Myometrial cell (primary cell): ENCODE results near the gene PCIF1. TPM values are rescaled to one million over a fixed set of nuclear protein-coding genes. Genes with fewer than 3 reads are reported as not detected.

Experiments
- total RNA-seq: library from RNA; depleted of rRNA; stranded (reverse); fragments of >200 nt; gene quantifications from 2 replicates; pipeline ENCODE4 v1.2.3, GENCODE V29; 2015

The PCIF1 gene
- total RNA-seq, result 13.8 and 31.7 TPM in 2 replicates

DNA sequence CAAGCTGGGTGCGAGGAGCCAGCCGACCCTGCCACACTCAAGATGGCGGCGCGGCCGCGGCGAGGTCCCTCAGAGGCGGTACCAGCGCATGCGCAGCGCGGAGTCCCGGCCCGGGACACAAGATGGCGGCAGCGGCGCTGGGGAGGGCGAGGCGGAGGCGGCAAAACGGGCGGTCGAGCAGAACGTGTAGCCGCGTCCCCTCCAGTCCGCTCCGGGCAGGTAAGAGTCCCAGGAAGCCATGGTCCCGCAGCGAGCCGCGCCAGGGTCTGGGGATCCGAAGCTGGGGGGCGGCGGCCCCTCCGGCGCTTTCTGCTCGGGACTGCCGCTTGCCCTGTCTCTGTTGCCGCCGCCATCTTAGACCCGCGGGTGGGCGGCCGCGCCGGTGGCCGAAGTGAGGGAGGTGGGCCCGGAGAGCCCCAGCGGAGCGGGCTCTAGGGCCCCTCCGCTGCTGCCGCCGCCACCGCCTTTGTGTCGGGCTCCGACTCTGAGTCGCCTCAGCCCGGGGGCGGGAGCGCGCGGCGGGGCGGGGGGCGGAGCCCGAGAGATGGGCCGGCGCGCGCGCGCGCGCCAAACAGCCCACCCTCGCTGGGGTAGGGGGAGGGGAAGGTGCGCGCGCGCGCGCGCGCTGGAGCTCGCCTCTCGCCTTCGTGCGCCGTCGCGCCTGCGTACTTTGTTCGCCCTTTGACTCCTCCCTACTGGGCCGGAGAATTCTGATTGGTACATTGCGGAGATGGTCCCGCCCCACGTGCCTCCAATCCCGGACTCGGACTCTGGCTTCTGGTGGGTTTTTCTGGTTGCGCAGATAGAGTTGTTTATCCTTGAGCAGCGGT, at the start of gene PCIF1:
Gene PCIF1, plus strand, starts transcription at position 98 of the 830 bp plus-strand sequence. CDS start 4,317 bp downstream, outside the sequence.

DNA sequence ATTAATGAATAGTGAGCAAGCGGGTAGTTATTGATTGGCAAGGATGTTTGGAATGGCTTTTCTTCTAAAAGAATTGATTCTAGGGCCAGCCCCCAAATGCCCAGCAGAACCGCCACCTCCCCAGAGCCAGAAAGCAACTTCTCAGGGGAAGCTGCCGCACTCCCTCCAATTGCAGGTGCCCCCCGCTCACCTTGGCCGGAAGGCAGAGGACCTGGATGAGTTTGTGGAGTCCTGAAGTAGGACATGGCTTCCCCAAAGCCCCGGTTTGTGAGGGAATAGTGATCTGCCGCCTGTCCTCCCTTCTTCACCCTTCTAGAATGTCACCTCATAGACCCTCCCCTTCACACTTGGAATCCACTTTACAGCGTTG, 47.2 kb upstream of the PCIF1 start, which contains the start of gene SPATA25:
Gene SPATA25, minus strand, starts transcription at position 277 of the 370 bp plus-strand sequence. Its CDS starts 32 bp downstream, at position 245.

DNA sequence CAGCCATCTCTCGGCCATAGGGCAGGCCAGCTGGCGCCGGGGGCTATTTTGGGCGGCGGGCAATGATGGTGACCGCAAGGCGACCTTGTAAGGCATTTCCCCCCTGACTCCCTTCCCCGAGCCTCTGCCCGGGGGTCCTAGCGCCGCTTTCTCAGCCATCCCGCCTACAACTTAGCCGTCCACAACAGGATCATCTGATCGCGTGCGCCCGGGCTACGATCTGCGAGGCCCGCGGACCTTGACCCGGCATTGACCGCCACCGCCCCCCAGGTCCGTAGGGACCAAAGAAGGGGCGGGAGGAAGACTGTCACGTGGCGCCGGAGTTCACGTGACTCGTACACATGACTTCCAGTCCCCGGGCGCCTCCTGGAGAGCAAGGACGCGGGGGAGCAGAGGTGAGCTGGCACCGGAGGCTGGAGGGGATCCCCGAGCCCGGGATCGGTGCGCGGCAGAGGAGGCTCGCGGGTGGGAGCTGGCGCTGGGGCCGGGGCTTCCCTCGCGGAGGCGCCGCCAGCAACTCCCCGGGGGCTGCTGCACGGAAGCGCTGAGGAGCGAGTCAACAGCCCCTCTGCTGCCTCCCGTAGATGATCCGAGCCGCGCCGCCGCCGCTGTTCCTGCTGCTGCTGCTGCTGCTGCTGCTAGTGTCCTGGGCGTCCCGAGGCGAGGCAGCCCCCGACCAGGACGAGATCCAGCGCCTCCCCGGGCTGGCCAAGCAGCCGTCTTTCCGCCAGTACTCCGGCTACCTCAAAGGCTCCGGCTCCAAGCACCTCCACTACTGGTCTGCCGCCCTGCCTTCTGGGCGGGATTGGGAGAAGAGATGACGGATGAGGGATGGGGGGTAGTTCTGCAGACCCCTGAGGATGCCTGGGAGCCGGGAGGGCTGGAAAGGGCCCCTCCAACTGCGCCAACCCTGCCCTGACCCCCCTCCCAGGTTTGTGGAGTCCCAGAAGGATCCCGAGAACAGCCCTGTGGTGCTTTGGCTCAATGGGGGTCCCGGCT, 43.2 kb upstream of the PCIF1 start, which contains the start of the genes CTSA and NEURL2:
Gene CTSA, plus strand, starts transcription at position 351 of the 999 bp plus-strand sequence. Its CDS starts 234 bp downstream, at position 585.
Gene NEURL2, minus strand, starts transcription at position 224 of the 999 bp plus-strand sequence. Its CDS starts 217 bp downstream, at position 7.

DNA sequence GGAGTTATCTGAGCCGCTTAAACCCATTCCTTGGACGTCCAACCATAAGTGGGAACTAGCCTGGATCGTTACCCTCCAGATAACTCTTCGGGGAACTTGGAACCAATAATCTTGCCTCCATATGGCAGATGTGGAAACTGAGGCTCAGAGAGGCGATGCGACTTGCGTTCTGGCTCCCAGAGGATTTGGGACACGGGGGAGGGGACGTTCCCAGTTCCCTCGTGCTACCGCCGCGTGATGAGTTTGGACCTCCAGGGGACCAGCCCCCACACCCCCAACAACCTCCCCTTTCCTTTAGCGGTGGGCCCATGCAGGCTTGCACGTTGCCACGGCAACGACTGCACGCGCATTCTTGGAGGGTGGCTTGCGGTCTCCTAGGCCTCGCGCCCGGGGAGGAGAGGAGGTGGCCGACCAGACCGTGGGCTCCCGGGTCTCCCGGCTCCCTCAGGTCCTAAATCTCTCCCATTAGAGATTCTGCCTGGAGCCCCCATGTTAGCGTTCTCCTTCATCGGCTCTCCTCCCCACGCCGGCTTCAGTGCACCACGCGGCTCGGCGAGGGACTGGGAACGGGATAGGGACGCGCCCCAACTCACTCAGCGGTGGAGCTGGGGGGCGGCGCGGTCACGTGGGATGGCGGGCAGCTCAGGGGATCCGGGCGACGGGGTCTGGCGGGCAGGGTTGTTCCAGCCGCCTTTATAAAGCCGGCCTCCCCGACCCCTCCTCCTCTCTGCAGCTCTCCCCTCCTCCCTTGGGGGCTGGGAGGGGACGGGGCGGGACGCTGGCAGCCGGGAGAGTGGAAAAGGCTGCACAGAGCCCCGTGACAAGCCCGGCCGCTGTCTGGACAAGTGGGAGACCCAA, 22.8 kb upstream of the PCIF1 start, which contains the start of gene PLTP:
Gene PLTP, minus strand, starts transcription at position 670 of the 858 bp plus-strand sequence. CDS start 703 bp downstream, outside the sequence.

DNA sequence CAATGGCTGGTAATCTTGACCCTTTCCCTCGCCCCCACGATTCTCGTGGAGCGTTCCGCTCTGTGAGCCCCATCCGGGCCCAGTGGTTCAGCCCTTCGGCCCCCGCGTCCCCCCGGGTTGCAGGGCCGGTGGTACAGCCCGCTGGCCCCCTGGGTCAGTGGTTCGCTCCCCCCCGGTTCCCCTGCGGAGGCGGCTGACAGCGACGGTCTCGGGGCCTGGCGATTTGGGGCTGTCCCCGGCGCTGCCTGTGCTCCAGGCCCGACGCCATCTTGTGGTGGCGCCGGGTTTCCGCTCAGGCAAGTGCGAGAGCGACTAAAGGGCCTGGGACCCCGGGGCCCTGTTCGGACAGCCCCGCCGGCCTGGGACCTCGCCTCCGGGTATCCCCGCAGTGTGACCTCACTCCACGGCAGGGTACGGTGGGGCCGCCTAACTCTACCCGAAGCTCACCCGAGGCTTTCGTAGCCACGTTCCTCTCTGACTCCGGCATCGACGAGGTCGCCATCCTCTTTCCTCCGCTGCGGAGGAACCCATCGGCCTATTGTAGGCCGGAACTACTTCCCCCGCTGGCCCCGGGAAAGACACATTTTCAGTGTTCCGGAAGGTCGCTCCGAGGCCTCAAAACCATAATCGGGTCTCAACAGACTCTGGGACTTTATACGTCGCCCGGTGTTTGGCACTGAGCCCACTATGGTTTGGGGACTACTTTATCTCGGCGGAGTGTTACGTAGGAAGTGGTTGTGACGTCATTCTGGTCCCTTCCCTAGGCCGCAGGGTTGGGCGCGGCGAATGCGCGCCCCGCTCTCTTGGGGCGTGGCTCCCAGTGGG, 37.4 kb downstream of the PCIF1 start, which contains the start of gene ZNF335:
Gene ZNF335, minus strand, starts transcription at position 529 of the 825 bp plus-strand sequence. CDS start 793 bp downstream, outside the sequence.

Other genes starting within 250 kb of the PCIF1 start
- gene WFDC13, start 232.6 kb upstream of the PCIF1 start, total RNA-seq, result not detected in 2 replicates
- gene WFDC10B, start 229.7 kb upstream of the PCIF1 start, total RNA-seq, result not detected in 2 replicates
- not detected in 2 replicates for gene SPINT4, start 212.3 kb upstream of the PCIF1 start, total RNA-seq
- 0.89 and 5.8 TPM in 2 replicates for gene WFDC3, start 142.8 kb upstream of the PCIF1 start, total RNA-seq
- gene DNTTIP1, start 142.7 kb upstream of the PCIF1 start, total RNA-seq, result 28.5 and 34.6 TPM in 2 replicates
- 85.6 and 91.8 TPM in 2 replicates for gene UBE2C, start 122.0 kb upstream of the PCIF1 start, total RNA-seq
- not detected in 2 replicates for gene TNNC2, start 107.4 kb upstream of the PCIF1 start, total RNA-seq
- 69.8 and 73.5 TPM in 2 replicates for gene SNX21, start 100.9 kb upstream of the PCIF1 start, total RNA-seq
- 58.3 and 71.8 TPM in 2 replicates for gene ACOT8, start 77.3 kb upstream of the PCIF1 start, total RNA-seq
- gene ZSWIM3, start 77.1 kb upstream of the PCIF1 start, total RNA-seq, result 2.6 and 5.1 TPM in 2 replicates
- gene ZSWIM1, start 53.5 kb upstream of the PCIF1 start, total RNA-seq, result 7.8 and 12.2 TPM in 2 replicates
- gene SPATA25, start 47.1 kb upstream of the PCIF1 start, total RNA-seq, result not detected in 2 replicates
- gene NEURL2, start 43.5 kb upstream of the PCIF1 start, total RNA-seq, result 1.2 and 6.4 TPM in 2 replicates
- gene CTSA, start 43.3 kb upstream of the PCIF1 start, total RNA-seq, result 87.2 and 101 TPM in 2 replicates
- 36.3 and 43.6 TPM in 2 replicates for gene PLTP, start 22.5 kb upstream of the PCIF1 start, total RNA-seq
- gene ZNF335, start 37.5 kb downstream of the PCIF1 start, total RNA-seq, result 9.5 and 12.4 TPM in 2 replicates
- under 0.01 and 0.58 TPM in 2 replicates for gene MMP9, start 74.2 kb downstream of the PCIF1 start, total RNA-seq
- 0.18 TPM in 1 of 2 replicates, not detected in the other for gene SLC12A5, start 94.5 kb downstream of the PCIF1 start, total RNA-seq
- 13.8 and 16.4 TPM in 2 replicates for gene NCOA5, start 155.3 kb downstream of the PCIF1 start, total RNA-seq
- gene CD40, start 183.6 kb downstream of the PCIF1 start, total RNA-seq, result 6.7 and 11.8 TPM in 2 replicates